Activated B cell treated with CpG ODN at 0.5 μM for 24 hours (primary cell): ENCODE results near the gene JARID2. TPM values are rescaled to one million over a fixed set of nuclear protein-coding genes. Genes with fewer than 3 reads are reported as not detected.

Experiments used
- ATAC-seq: fragments of 200-7000 bp; cut with Tn5 transposase; one replicate; pipeline ENCODE4 v1.10.0; 2021; ENCODE audit warnings: low read depth, mild to moderate bottlenecking, moderate library complexity
- CTCF ChIA-PET: fragments of 350-600 bp; sonication (Branson Sonifier 250); formaldehyde crosslinking; loops from one replicate; lab custom pipeline; 2021; ENCODE audit warnings: antibody characterized with exemption; lab: Charles Lee
- POLR2A ChIA-PET: fragments of 350-600 bp; sonication (Branson Sonifier 250); formaldehyde crosslinking; loops from one replicate; lab custom pipeline; 2021; ENCODE audit warnings: antibody characterized with exemption; lab: Charles Lee
- DNase-seq: peaks from one replicate; pipeline ENCODE4 v3.0.0; 2022
- H3K27ac Mint-ChIP-seq: one replicate; pipeline ENCODE4 v1.8.0; 2020; ENCODE audit warnings: mixed read lengths
- H3K27me3 Mint-ChIP-seq: one replicate; pipeline ENCODE4 v1.8.0; 2021; ENCODE audit warnings: mixed read lengths
- H3K36me3 Mint-ChIP-seq: one replicate; pipeline ENCODE4 v1.8.0; 2021; ENCODE audit warnings: low read depth, mixed read lengths
- H3K4me1 Mint-ChIP-seq: one replicate; pipeline ENCODE4 v1.8.0; 2021; ENCODE audit warnings: mixed read lengths
- H3K4me3 Mint-ChIP-seq: one replicate; pipeline ENCODE4 v1.8.0; 2020; ENCODE audit warnings: mild to moderate bottlenecking, mixed read lengths
- H3K9me3 Mint-ChIP-seq: one replicate; pipeline ENCODE4 v1.8.0; 2020; ENCODE audit warnings: mixed read lengths
- CTCF ChIP-seq: fragments of 200-600 bp; IDR thresholded peaks from one replicate; pipeline ENCODE4 v1.8.0; 2022; ENCODE audit warnings: antibody characterized with exemption, mild to moderate bottlenecking
- intact Hi-C: fragments of 100-400 bp; cut with micrococcal nuclease; formaldehyde crosslinking; loops from one replicate; pipeline ENCODE4 v1.15.1; 2024
- total RNA-seq: library from RNA; stranded (reverse); gene quantifications from 2 replicates; pipeline ENCODE4 v1.2.3, GENCODE V29; 2022

JARID2 gene
- total RNA-seq, 1 donor from 2014 or later = 28.5 TPM

- H3K36me3 Mint-ChIP-seq = peaks cover 12% of the 10 kb centered on the region
- peaks cover 56% of the 10 kb centered on the region for H3K4me1 Mint-ChIP-seq
- DNase-seq (no peak), ATAC-seq (no peak)
- intact Hi-C loops = no loop called here
- ChIA-PET CTCF (interaction anchor here (0.6 kb wide), 1 partner anchor 444 kb away, joined by 3 read pairs; no protein-coding TSS in a partner anchor), POLR2A (no interaction called here)
- no peak overlapping the region for H3K27ac Mint-ChIP-seq
- no peak for TF ChIP-seq CTCF
- H3K4me3 Mint-ChIP-seq = no peak overlapping the region
- H3K9me3 Mint-ChIP-seq = no peaks in the 10 kb centered on the region
- no peaks in the 10 kb centered on the region for H3K27me3 Mint-ChIP-seq
Measured at GRCh38 chr6:15392182-15392581, 146.3 kb downstream of the JARID2 start.

GRCh38 chr6:15393605-15394004, 147.7 kb downstream of the JARID2 start:
- Mint-ChIP-seq H3K4me3 (no peak overlapping the region), H3K9me3 (no peaks in the 10 kb centered on the region), H3K27ac (no peak overlapping the region), H3K4me1 (peaks cover 55% of the 10 kb centered on the region), H3K27me3 (no peaks in the 10 kb centered on the region), H3K36me3 (peaks cover 12% of the 10 kb centered on the region)
- ChIA-PET POLR2A (interaction anchor here (0.8 kb wide), 1 partner anchor 106 kb away, joined by 3 read pairs; no protein-coding TSS in a partner anchor), CTCF (no interaction called here)
- intact Hi-C loops = no loop called here
- TF ChIP-seq CTCF = no peak
- DNase-seq = no peak
- no peak for ATAC-seq

GRCh38 chr6:15395087-15395486, 149.2 kb downstream of the JARID2 start:
- CTCF ChIA-PET = no interaction called here
- peaks cover 12% of the 10 kb centered on the region for H3K36me3 Mint-ChIP-seq
- no peak overlapping the region for H3K4me3 Mint-ChIP-seq
- no peak overlapping the region for H3K27ac Mint-ChIP-seq
- H3K27me3 Mint-ChIP-seq = no peaks in the 10 kb centered on the region
- no peak for TF ChIP-seq CTCF
- no peak for ATAC-seq
- no peaks in the 10 kb centered on the region for H3K9me3 Mint-ChIP-seq
- no peak for DNase-seq
- H3K4me1 Mint-ChIP-seq = peaks cover 55% of the 10 kb centered on the region
- POLR2A ChIA-PET = interaction anchor here (0.6 to 0.7 kb wide), 3 partner anchors 648 to 1244 kb away, joined by 3 to 4 read pairs (median 4); no protein-coding TSS in a partner anchor
- intact Hi-C loops = no loop called here

GRCh38 chr6:15396808-15397207, 150.9 kb downstream of the JARID2 start:
- H3K9me3 Mint-ChIP-seq = no peaks in the 10 kb centered on the region
- H3K4me3 Mint-ChIP-seq = no peak overlapping the region
- POLR2A ChIA-PET = no interaction called here
- no peak overlapping the region for H3K27ac Mint-ChIP-seq
- peaks cover 12% of the 10 kb centered on the region for H3K36me3 Mint-ChIP-seq
- no peak for DNase-seq
- CTCF ChIA-PET = no interaction called here
- H3K27me3 Mint-ChIP-seq = no peaks in the 10 kb centered on the region
- H3K4me1 Mint-ChIP-seq = peaks cover 57% of the 10 kb centered on the region
- intact Hi-C loops = no loop called here
- ATAC-seq = no peak
- no peak for TF ChIP-seq CTCF

GRCh38 chr6:15398633-15399275, 152.9 kb downstream of the JARID2 start:
- peak; percentile 61 for ATAC-seq
- peaks cover 69% of the 10 kb centered on the region for H3K4me1 Mint-ChIP-seq
- intact Hi-C loops = no loop called here
- no peaks in the 10 kb centered on the region for H3K9me3 Mint-ChIP-seq
- no peak for DNase-seq
- H3K36me3 Mint-ChIP-seq = peaks cover 6% of the 10 kb centered on the region
- TF ChIP-seq CTCF = no peak
- H3K27ac Mint-ChIP-seq = no peak overlapping the region
- ChIA-PET CTCF (no interaction called here), POLR2A (no interaction called here)
- H3K27me3 Mint-ChIP-seq = no peaks in the 10 kb centered on the region
- H3K4me3 Mint-ChIP-seq = peak overlapping the region; percentile 68
